HepG2 (cell line): Measurements from ENCODE around the gene KCTD13. TPM values are rescaled to one million over a fixed set of nuclear protein-coding genes. Genes with fewer than 3 reads are reported as not detected.

Experiments
- ARID4A ChIP-seq: sonication (generic); formaldehyde crosslinking; IDR thresholded peaks from 2 replicates; pipeline ENCODE4 v1.5.0; 2020; ENCODE audit warnings: mild to moderate bottlenecking, missing genetic modification reagents, borderline replicate concordance
- FOXM1 ChIP-seq: sonication (generic); formaldehyde crosslinking; IDR thresholded peaks from 2 replicates; pipeline ENCODE4 v1.5.0; 2020; ENCODE audit warnings: missing genetic modification reagents
- GLMP ChIP-seq: sonication (generic); formaldehyde crosslinking; IDR thresholded peaks from 2 replicates; pipeline ENCODE4 v1.9.0; 2021; ENCODE audit warnings: missing genetic modification reagents, mild to moderate bottlenecking, borderline replicate concordance
- KDM1A ChIP-seq: IDR thresholded peaks from 2 replicates; pipeline ENCODE4 v1.6.1; 2016; ENCODE audit warnings: missing compliant biosample characterization
- NCOR1 ChIP-seq: fragments of 200-600 bp; sonication (generic); IDR thresholded peaks from 2 replicates; pipeline ENCODE4 v1.7.0; 2017; ENCODE audit warnings: antibody characterized with exemption, low read length, borderline replicate concordance
- NFKBIZ ChIP-seq: IDR thresholded peaks from 2 replicates; pipeline ENCODE4 v1.6.1; 2018; ENCODE audit warnings: missing genetic modification reagents, missing compliant biosample characterization
- PLRG1 ChIP-seq: fragments of 450-650 bp; conservative IDR thresholded peaks from 2 replicates; pipeline ENCODE4 v1.6.1; 2016
- RBFOX2 ChIP-seq: fragments of 200-400 bp; formaldehyde crosslinking; IDR thresholded peaks from 2 replicates; pipeline ENCODE4 v1.6.1; 2017; ENCODE audit warnings: low read depth, mild to moderate bottlenecking, low read length
- SMARCC2 ChIP-seq: fragments of 450-650 bp; IDR thresholded peaks from 2 replicates; pipeline ENCODE4 v1.6.1; 2017; ENCODE audit warnings: antibody characterized with exemption, mild to moderate bottlenecking
- TFDP2 ChIP-seq: sonication (generic); formaldehyde crosslinking; IDR thresholded peaks from 2 replicates; pipeline ENCODE4 v1.4.0; 2020; ENCODE audit warnings: missing genetic modification reagents
- ZFX ChIP-seq: sonication (generic); formaldehyde crosslinking; IDR thresholded peaks from 2 replicates; pipeline ENCODE4 v1.4.0; 2020; ENCODE audit warnings: mild to moderate bottlenecking, low read depth, missing genetic modification reagents, moderate library complexity
- ZNF280D ChIP-seq: sonication (generic); formaldehyde crosslinking; IDR thresholded peaks from 2 replicates; pipeline ENCODE4 v1.5.1; 2020; ENCODE audit warnings: mild to moderate bottlenecking, missing genetic modification reagents
- ZNF282 ChIP-seq: fragments of 450-650 bp; IDR thresholded peaks from 2 replicates; pipeline ENCODE4 v1.6.1; 2018; ENCODE audit not compliant: partially characterized antibody
- ZNF362 ChIP-seq: sonication (generic); formaldehyde crosslinking; IDR thresholded peaks from 2 replicates; pipeline ENCODE4 v1.4.0; 2020; ENCODE audit warnings: missing genetic modification reagents, mild to moderate bottlenecking, borderline replicate concordance
- ZNF382 ChIP-seq: sonication (generic); formaldehyde crosslinking; IDR thresholded peaks from 2 replicates; pipeline ENCODE4 v1.5.0; 2020; ENCODE audit warnings: missing genetic modification reagents, mild to moderate bottlenecking, borderline replicate concordance
- ZNF562 ChIP-seq: sonication (generic); formaldehyde crosslinking; IDR thresholded peaks from 2 replicates; pipeline ENCODE4 v1.8.0; 2022; ENCODE audit warnings: missing genetic modification reagents, borderline replicate concordance
- ZNF850 ChIP-seq: sonication (generic); formaldehyde crosslinking; conservative IDR thresholded peaks from 2 replicates; pipeline ENCODE4 v1.9.0; 2021; ENCODE audit warnings: mild to moderate bottlenecking, missing genetic modification reagents
- polyA plus RNA-seq, 8 experiments: library from polyadenylated mRNA; depleted of rRNA in 3 of 8; stranded (reverse) in 7 of 8; unstranded in 1 of 8; fragments of >200 nt; fragmentation: Illumina TruSeq in 4 of 8; extraction: Trizol in 4 of 8; gene quantifications; 2 replicates each; pipeline versions ENCODE4 v1.2.1 to v1.2.3, GENCODE V29; 2011 to 2016; ENCODE audit warnings: low read depth in 4 of 8, missing spikeins in 1 of 8, mixed read lengths in 1 of 8; ENCODE audit not compliant: insufficient read depth in 1 of 8
- total RNA-seq, 5 experiments: library from RNA; depleted of rRNA; stranded (reverse); fragments of >200 nt; fragmentation: Illumina TruSeq; extraction: Trizol; gene quantifications; 2 replicates each; pipeline ENCODE4 v1.2.3, GENCODE V29; 2016; ENCODE audit warnings: low read depth in 1 of 5

Gene KCTD13
- total and polyA plus RNA-seq, 2 of the 13 experiments (the other 11 are each of a cell fraction or from before 2014, with no cell fraction given) = 6.3 to 14.7 TPM

GRCh38 chr16:29943846-29944799 lies 18.1 kb upstream of the KCTD13 start (continued):
- TF ChIP-seq ZFX (CRISPR knock-in tag) (peak; percentile 54), ZNF280D (0 out of 2 replicates have a peak, but pooled peaks have one; percentile 19), NFKBIZ (no peak), ARID4A (CRISPR knock-in tag) (peak; percentile 63), RBFOX2 (0 out of 2 replicates have a peak, but pooled peaks have one; percentile 25), ZNF382 (no peak), GLMP (CRISPR knock-in tag) (no peak), PLRG1 (no peak), ZNF562 (no peak), KDM1A (CRISPR knock-in tag) (peak; percentile 46; the same call in 1 of the 2 replicates), SMARCC2 (no peak), ZNF282 (no peak), ZNF362 (CRISPR knock-in tag) (0 out of 2 replicates have a peak, but pooled peaks have one; percentile 38), TFDP2 (CRISPR knock-in tag) (no peak), ZNF850 (CRISPR knock-in tag) (no peak), FOXM1 (CRISPR knock-in tag) (no peak), NCOR1 (0 out of 2 replicates have a peak, but pooled peaks have one; percentile 14)
